DMS 273 treated with DMSO at 0.1 percent for 48 hours (cell line): Measurements from ENCODE around the gene CAGE1.
"Not testable (repeated sequence)": the region's sequence is repeated elsewhere in the genome, so short reads cannot be mapped to it uniquely, and the experiment has no call there.

Experiments
- DNase-seq: peaks from one replicate; lab custom pipeline; 2025; lab: John Stamatoyannopoulos, UW

CAGE1 gene

DNA sequence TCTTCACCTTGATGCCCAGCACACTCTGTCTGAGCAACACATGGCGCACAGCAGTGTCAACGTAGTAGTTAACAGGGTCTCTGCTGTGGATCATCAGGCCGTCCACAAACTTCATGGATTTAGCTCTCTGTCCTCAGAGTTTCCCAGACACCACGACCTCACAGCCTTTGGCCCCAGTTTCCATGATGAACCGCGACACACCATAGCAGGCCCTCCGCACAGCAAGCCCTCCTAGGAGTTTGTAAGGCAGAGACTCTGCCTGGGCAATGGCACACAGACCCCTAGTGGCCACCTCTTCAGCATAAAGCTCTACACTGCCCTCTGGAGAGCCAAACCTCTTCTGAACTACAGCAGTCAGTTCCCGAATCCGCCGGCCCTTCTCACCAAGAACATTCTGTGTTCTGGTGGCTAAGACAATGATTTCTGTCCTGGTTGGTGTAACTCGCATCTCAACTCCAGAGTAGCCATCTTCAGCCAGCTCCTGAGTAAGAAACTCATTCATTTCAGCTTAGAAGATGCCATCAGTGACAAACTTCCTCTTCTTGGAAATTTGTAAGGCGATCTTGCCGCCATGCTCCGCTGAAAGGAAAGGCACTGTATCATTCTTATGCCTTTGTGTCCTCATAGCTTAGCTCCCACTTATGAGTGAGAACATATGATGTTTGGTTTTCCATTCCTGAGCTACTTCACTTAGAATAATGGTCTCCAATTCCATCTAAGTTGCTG, 50.4 kb downstream of the CAGE1 start:
- DNase-seq: not testable (repeated sequence)

GRCh38 chr6:7338031-7338430, 51.5 kb downstream of the CAGE1 start:
- no peak for DNase-seq

DNA sequence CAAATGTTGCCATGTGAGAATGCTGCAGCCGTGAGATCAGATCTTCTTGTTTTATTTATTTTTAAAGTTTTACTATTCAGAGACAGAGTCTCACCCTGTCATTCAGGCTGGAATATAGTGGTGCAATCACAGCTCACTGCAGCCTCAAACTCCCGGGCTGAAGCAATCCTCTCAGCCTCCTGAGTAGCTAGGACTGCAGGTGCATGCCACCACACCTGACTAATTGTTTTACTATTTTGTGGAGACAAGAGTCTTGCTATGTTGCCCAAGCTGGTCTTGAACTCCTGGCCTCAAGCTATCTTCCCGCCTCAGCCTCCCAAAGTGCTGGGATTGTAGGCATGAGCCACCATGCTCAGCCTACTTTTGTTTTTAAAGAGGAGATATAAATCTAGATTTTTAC, 54.0 kb downstream of the CAGE1 start:
- no peak for DNase-seq

GRCh38 chr6:7334685-7335084, 54.9 kb downstream of the CAGE1 start:
- DNase-seq: no peak

- no peak for DNase-seq
These were observed 57.3 kb downstream of the CAGE1 start for GRCh38 chr6:7332090-7332745.

- no peak for DNase-seq
These were observed 58.1 kb downstream of the CAGE1 start for GRCh38 chr6:7331452-7331851.

GRCh38 chr6:7328243-7328642, 61.3 kb downstream of the CAGE1 start:
- DNase-seq: no peak

GRCh38 chr6:7325750-7326149, 63.8 kb downstream of the CAGE1 start:
- DNase-seq: no peak

- DNase-seq: no peak
These were observed 65.0 kb downstream of the CAGE1 start for GRCh38 chr6:7324520-7324919.

- DNase-seq: no peak
These were observed 66.5 kb downstream of the CAGE1 start for GRCh38 chr6:7323074-7323473.

GRCh38 chr6:7321866-7322265, 67.7 kb downstream of the CAGE1 start:
- DNase-seq: not testable (repeated sequence)

DNA sequence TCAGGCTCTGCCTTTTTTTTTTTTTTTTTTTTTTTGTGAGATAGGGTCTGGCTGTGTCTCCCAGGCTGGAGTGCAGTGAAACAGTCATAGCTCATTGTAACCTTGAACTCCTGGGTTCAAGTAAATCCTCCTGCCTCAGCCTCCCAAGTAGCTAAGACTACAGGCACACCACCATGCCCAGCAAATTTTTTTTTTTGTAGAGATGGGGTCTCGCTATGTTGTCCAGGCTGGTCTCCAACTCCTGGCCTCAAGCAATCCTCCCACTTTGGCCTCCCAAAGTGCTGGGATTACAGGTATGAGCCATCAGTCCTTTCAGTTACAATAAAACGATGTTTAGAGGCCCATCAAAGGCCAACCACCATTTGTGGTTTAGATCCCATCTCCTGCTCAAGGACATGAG, 70.1 kb downstream of the CAGE1 start:
- DNase-seq: not testable (repeated sequence)

GRCh38 chr6:7317538-7317937, 72.0 kb downstream of the CAGE1 start:
- DNase-seq: no peak

GRCh38 chr6:7316658-7317533, 72.6 kb downstream of the CAGE1 start:
- no peak for DNase-seq

DNA sequence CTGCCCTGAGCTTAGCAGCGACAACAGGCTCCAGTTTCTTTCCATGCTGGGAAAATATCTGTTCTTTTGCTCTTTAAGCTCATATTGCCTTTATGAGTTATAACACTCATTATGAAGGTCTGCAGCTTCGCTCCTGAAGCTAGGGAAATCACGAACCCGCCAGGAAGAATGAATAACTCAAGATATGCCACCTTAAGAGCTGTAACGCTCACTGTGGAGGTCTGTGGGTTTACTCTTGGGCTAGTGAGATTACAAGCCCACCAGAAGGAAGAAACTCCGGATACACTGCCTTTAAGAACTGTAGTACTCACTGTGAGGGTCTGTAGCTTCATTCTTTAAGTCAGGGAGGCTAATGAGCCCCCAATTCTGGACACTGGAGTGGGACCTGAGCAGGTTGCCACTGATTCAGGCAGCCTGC, 73.6 kb downstream of the CAGE1 start:
- DNase-seq: no peak

DNA sequence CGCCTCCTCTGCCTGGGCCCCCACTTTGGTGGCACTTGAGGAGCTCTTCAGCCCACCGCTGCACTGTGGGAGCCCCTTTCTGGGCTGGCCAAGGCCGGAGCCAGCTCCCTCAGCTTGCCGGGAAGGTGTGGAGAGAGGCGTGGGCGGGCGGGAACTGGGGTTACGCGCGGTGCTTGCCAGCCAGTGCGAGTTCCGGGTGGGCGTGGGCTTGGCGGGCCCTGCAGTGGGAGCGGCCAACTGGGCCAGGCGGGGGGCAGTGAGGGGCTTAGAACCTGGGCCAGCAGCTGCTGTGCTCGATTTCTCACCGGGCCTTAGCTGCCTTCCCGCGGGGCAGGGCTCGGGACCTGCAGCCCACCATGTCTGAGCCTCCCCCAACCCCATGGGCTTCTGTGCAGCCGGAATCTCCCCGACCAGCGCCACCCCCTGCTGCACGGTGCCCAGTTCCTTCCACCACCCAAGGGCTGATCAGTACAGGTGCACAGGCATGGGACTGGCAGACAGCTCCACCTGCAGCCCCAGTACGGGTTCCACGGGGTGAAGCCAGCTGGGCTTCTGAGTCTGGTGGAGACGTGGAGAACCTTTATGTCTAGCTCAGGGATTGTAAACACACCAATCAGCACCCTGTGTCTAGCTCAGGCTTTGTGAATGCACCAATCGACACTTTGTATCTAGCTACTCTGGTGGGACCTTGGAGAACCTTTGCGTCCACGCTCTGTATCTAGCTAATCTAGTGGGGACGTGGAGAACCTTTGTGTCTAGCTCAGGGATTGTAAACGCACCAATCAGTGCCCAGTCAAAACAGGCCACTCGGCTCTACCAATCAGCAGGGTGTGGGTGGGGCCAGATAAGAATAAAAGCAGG, 74.2 kb downstream of the CAGE1 start:
- DNase-seq: not testable (repeated sequence)

GRCh38 chr6:7314414-7314813, 75.1 kb downstream of the CAGE1 start:
- DNase-seq: no peak

DNA sequence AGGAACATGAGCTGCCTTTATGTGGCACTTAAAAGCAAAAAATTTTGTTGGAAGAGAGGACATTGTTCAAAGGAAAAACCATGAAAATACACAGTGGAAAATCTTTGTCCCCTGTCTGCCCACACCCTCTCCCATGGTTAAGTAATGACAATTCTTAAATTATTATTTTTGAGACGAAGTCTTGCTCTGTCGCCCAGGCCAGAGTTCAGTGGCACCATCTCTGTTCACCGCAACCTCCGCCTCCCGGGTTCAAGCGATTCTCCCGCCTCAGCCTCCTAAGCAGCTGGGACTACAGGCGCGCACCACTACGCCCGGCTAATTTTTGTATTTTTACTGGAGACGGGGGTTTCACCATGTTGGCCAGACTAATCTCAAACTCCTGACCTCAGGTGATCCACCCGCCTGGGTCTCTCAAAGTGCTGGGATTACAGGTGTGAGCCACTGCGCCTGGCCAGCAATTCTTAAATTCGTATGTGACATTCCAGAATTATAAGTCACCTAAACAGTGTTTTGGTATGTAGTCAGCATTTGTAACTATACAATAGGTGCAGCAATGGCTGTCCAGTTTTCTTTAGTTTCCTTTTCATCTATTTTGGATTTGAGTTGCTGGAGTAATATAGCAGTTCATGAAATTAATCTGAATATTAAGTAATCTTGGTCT, 75.9 kb downstream of the CAGE1 start:
- no peak for DNase-seq

DNA sequence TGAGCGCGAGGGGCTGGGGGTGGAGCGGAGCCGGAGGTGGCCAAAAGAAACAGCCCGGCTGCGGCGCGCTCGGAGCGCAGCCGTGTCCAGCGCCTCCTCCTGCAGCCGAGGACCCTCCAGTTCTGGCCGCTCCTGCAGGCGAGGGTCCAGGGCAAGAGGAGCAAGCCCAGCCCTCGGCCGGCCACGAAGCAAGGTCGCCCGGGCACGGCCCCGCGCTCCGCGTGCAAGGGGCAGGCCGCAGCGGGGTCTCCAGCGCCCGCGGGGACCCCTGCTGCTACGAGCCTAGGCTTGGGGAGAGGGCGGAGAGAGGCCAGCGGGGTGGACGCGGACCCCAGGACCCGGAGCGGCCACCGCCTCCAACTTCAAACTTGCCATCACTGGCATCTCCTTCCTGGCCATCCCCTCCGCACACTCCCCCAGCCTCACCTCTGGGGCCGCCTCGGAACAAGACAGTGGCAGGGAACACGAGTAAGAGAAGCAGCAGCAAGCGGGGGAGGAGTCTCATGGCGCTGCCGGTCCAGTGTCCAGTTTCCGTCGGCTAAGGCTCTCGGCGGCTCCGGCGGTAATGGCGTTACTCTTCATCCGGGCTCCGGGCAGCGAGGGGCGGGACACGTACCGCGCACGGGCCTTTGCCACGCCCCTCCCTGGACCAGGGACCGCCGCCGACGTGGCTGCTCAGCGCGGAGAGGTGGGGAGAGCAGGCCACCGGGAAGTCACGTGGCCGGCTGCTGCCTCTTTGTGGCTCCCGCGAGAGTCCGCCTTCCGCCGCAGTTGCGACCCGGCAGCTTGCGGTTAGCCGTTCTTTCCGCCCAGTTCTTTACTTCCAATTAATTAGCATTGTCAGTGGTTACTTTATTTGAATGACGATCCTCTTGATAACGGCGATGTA, 76.7 kb downstream of the CAGE1 start, which contains the start of gene SSR1:
SSR1 (minus strand) TSS at position 584 of the 889 bp plus-strand sequence; CDS start at position 505, 79 bp downstream.
- DNase-seq: peak; percentile 90
